NCI-H2029 treated with DMSO at 0.1 percent for 48 hours (cell line): ENCODE results near the gene HK2.
"Not testable (repeated sequence)": the region's sequence is repeated elsewhere in the genome, so short reads cannot be mapped to it uniquely, and the experiment has no call there.

Experiments
- DNase-seq: peaks from one replicate; lab custom pipeline; 2025; lab: John Stamatoyannopoulos, UW

The HK2 gene

DNA sequence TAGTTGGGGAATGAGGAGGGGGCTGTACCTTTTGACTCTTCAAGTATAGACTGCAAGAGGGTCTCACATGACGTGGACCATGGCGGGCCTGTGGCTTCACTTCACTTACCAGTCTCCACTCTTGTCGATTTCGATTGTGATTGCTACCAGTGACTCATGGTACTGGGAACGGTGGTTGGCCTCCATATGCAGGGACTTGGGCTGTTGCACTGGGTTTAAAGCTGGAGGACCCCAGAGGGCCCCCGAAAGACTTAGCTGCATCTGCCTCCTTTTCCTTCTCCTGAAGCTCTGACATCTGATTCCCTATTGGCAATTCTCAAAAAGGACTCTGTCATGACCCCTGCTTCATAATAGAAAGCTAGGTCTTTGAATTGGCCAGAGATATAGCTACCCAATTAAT lies 43.4 kb downstream of the HK2 start:
- DNase-seq: no peak

DNA sequence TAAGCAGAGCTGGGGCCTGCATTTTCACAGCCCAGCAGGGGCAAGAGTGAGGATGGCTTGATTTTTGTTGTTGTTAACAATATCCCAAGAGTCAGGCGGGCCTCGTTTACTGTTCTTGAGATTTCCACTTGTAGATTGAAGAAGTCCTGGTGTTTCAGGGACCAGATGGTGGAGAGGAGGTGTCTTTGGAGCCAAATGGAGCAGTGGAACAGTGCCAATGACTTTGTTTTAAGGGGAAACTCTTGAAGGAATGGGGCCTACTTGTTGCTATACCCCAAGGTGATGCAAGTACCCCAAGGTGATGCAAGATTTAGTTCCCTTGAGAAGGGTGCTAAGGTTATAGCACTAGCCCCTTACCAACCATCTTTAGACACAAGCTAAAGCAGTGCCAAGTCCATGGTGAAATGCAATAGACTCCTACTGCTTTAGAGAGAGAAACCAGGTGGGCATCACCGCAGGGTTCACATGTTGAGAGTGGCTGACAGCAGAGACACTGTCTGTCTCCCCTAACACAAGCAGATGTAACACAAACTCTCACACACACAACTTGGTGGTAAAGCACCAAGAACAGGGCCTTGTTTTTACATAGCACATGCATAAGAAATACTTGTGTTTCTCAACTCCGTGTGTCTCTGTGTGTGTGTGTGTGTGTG lies 44.0 kb downstream of the HK2 start:
- no peak for DNase-seq

DNA sequence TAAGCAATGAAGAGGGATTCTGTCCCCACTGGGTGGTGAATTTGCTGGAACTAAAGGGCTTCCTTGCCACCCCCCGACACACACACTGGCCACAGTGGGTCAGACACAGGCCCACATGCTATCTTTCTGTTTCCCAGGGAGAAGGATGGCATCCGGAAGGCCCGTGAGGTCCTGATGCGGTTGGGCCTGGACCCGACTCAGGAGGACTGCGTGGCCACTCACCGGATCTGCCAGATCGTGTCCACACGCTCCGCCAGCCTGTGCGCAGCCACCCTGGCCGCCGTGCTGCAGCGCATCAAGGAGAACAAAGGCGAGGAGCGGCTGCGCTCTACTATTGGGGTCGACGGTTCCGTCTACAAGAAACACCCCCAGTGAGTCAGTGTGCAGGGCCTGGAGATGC lies 44.6 kb downstream of the HK2 start:
- DNase-seq: no peak

DNA sequence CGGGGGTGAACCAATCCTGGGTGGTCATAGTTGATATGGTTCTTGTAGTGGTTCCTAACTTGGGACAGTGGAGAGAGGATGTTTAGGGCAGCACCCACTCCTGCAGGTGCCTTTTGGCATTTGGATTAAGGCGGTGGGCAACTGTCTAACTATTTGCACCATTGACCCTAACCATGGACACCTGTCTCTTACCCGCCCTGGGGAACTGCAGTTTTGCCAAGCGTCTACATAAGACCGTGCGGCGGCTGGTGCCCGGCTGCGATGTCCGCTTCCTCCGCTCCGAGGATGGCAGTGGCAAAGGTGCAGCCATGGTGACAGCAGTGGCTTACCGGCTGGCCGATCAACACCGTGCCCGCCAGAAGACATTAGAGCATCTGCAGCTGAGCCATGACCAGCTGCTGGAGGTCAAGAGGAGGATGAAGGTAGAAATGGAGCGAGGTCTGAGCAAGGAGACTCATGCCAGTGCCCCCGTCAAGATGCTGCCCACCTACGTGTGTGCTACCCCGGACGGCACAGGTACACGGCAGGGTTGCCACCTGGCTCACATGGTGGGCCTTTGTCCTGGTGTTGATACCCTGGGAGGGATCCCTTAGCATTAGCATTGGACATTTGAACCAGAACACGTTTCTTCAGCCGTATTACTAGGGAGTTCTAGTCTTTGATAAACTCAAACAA lies 46.3 kb downstream of the HK2 start:
- no peak for DNase-seq

DNA sequence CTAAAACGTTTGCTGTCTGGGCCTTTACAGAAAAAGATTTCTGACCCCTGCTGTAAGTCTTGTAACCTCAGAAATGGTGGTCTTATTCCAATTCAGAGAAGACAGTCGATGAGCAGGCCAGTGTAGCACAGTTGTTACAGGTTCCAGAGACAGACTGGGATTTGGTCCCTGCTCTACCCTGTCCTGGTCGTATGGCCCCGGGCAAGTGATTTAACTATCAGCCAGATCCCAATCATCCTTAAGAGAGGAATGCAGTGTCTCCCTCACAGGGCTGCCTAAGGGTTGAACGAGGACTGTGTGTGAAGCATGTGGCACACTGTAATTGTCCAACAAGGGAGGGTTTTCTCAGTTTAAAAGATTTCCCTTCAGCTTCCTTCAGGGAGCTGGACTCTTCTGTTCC lies 47.2 kb downstream of the HK2 start:
- DNase-seq: no peak

DNA sequence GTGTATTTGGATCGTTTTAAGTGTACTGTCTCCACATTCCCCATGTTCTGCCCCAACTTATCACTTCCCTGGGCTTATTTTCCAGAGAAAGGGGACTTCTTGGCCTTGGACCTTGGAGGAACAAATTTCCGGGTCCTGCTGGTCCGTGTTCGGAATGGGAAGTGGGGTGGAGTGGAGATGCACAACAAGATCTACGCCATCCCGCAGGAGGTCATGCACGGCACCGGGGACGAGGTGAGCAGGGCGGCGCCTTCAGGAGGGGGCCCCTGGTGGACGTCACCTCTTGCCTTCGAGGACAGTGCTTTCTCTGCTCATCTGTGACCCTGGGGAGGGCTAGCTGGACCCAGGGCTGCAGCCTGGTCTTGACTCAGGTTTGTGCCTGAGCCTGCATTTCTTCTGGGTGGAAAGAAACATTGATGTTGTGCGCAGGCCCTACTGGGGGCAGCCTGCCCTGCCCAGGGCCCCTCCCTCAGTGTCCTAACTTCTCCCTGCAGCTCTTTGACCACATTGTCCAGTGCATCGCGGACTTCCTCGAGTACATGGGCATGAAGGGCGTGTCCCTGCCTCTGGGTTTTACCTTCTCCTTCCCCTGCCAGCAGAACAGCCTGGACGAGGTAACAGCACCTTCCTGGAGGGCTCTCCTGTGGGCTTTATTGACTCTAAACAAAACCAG lies 47.8 kb downstream of the HK2 start:
- DNase-seq: no peak

DNA sequence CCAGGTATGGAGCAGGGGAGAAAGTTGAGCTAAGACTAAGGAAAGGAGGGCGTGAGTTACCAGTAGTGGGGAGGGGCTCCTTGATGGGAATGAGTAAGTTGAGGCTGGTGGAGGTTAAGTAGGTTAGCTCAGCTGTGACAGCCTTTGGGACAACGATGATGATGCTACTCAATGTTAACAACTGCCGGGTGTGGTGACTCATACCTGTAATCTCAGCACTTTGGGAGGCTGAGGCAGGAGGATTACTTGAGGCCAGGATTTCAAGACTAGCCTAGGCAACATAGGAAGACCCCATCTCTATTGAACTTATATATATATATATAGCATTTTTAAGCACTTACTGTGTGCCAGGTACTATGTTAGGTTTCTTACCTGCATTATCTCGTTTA lies 48.4 kb downstream of the HK2 start:
- no peak for DNase-seq

DNA sequence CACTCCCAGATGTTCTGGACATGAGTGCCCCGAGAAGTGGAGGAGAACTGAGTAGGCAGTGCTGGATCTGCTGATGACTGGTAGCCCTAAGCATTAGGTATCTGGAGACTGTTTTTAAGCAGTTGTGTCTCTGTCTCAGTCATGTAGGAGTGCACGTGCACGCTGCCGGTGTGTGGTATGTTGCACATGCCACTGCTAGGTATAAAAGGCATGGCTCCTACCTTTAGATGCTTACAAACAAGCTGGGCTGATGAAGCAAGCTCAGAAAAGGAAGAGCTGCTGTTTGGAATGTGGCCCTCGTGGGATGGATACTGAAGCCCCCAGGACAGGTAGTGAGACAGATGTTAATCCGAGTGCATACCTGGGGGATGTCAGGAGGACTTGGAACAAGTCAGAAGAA lies 49.1 kb downstream of the HK2 start:
- no peak for DNase-seq

DNA sequence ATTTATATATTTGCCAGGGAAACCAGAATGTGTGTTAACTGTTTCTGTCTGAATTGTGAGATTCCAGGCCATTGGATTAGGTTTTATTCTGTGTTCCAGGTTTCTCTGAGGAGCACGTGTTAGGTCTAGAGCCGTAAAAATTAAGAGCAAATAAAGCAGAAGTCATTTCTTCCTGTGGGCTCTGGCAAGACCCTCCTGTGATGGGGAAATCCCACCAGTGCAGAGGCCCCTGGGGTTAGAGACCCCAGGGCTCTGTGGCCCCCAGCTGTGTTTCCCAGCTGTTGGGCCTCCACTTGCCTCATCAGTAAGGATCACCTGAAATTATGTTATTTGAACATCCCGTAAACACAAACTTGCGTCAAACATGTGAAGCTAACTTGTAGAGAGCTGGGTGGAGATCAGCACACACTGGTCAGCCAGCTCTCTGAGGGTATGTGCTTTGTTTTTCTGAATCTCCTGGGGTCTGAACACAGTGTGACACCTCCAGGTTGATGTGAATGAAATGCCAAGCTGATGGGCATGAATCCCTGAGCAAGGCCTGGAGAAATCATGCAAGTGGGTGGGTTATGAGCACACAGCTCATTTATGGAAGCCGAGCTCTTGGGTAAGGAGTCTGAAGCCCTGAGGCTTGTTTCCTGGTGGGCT lies 50.3 kb downstream of the HK2 start:
- no peak for DNase-seq

DNA sequence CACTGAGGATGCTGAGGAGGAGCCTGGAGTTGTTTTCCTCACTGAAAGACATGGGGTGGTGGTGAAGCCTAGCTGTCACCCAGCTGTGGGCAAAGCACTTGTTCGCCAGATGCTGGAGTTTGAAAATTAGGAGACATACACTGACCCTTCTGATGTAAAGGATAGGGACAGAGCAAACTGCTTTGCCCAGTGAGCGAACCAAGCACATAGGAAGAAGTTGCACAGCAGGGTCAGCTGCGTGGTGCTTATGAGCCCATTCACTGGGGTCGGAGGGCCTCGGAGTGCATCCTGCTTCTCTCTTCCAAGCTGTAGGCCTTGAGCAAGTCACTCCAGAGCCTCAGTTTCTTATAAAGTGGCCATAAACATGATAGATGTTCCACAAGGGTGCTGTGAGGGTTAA lies 50.9 kb downstream of the HK2 start:
- DNase-seq: no peak

DNA sequence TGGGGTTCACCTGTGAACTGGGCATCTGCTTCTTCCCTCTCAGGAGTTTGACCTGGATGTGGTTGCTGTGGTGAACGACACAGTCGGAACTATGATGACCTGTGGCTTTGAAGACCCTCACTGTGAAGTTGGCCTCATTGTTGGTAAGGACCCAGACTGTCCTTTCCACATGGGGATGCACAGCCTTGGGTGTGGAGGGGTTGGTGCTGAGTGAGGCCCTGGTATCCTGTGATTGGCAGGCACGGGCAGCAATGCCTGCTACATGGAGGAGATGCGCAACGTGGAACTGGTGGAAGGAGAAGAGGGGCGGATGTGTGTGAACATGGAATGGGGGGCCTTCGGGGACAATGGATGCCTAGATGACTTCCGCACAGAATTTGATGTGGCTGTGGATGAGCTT lies 52.3 kb downstream of the HK2 start:
- DNase-seq: no peak

DNA sequence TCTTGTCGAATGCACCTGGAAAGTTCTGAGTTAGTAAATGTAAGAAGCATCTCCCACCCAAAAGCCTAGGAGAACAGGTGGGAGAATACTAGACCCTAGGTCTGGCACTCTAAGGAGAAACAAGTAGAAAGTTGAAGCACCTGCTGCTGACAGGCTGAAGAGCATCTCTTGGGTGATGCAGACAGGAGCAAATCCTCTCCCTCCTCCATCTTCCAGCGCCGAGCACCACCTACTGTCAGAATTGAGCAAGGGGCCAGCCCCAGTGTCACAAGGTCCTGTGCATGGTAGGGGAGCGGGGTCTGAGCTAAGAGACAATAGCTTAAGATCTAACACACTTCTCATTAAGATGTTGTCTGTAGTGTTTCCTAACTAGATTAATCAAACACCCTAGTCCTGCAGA lies 52.9 kb downstream of the HK2 start:
- no peak for DNase-seq

DNA sequence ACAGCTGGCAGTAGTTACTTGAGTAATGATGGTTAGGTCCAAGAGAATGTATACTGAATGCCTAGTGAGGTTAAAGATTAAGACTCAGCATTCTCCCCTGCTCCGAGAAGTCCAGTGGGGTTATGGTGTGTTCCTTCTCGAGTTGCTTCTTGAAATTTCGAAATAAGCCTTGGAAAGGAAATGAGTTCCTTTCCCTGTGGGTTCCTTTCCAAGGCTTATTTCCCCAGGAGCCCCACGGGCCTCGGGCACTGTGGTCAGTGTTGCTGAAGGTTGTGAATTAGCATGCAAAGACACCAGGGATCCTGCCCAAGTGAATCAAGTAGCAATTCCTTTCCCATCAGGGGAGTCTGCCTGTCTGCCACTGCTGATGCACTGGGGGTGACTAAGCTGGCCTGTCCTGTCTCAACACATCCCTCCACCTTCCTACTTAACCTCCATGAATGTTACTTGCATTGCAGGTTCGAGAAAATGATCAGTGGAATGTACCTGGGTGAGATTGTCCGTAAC lies 53.6 kb downstream of the HK2 start:
- DNase-seq: no peak

DNA sequence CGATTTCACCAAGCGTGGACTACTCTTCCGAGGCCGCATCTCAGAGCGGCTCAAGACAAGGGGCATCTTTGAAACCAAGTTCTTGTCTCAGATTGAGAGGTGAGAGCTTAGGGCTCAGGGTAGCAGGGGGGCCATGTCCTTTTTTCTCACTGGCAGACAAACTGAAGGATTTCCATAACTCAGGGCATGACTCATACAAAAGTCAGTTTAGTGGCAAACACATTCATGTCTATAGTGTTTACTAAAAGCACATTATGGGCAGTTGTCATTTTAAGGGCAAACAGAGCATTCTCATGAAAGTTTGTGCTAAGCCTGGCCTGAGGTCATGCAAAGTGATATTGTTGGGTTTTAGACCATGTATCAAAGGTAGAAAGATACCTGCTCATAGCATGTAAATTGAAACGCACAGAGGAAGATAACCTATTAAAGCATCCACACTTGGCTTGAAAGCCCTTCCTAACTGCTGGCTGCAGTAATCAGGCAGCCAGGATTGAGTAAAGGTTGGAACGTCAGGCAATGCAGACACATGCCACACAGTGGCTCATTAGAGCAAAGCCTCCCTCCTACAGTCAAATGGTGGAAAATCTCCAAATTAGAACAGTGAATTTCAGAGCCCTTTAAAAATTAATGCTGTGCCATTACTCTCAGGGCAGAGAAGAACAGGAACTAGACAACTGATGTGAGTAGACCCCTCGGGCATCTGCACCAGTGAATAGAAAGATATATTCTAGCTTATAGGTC lies 54.2 kb downstream of the HK2 start:
- no peak for DNase-seq

DNA sequence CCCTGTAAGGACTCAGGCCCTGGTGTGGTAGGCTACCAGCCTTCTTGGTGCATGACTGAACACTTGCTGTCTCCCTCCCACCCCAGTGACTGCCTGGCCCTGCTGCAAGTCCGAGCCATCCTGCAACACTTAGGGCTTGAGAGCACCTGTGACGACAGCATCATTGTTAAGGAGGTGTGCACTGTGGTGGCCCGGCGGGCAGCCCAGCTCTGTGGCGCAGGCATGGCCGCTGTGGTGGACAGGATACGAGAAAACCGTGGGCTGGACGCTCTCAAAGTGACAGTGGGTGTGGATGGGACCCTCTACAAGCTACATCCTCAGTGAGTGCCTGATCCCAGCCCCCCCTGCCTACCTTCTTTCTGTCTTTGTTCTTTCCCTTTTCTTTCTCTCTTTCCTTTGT lies 55.2 kb downstream of the HK2 start:
- DNase-seq: no peak

DNA sequence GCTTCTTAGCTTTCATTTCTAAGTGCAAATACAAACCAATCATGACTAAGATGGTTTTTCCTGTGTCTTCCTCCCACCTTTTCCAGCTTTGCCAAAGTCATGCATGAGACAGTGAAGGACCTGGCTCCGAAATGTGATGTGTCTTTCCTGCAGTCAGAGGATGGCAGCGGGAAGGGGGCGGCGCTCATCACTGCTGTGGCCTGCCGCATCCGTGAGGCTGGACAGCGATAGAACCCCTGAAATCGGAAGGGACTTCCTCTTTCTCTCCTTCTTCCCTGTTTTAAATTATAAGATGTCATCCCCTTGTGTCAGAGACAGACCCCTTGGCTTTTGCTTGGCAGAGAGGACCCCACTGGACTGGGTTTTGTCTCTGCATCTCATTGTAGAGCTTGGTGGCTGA lies 56.8 kb downstream of the HK2 start:
- DNase-seq: no peak

DNA sequence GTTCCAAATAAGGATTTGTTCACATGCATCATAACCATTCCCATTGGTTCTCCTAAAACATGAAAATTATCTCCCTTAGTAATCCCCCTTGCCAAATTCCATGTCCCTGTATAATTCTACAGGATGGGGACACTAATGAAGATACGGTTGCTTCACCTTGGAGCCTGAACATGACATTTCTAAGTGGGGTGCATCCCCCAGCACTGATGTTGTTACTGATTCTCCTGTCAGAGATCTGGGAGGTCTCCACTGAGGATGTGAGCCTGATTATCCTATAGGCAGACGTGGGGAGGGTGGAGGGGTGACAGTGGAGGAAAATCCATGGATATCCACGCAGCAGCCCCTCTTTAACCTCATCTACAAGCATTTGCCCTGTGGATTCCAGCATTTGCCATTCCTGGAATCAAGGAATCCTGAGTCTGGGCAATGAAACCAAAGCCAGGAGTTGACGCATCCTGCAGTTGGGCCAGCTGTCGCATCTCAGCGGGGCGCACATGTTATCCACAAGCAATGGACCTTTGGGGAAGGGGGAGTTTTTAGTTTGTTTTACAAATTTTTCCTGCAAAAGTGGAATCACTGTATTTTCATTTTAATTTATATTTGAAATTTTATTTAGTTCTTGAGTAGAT lies 57.3 kb downstream of the HK2 start:
- DNase-seq: no peak

DNA sequence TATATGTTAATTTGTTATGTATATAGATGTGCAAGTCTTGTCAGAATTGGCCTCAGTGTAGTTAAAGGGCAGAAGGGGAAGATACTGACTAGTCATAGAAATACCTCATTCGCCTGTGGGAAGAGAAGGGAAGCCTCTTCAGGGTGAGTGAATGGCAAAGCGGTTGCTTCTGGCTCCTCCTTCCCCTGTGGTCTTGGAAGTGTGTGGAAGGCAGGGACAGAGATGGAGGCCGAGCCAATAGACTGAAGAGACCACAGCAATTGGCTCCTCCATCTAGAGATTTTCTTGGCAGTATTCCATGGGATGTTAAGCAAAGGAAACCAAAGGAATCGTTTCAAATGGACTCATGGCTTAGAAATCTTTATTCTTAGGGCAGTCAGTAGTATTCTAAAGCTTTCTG lies 57.9 kb downstream of the HK2 start:
- DNase-seq: not testable (repeated sequence)

DNA sequence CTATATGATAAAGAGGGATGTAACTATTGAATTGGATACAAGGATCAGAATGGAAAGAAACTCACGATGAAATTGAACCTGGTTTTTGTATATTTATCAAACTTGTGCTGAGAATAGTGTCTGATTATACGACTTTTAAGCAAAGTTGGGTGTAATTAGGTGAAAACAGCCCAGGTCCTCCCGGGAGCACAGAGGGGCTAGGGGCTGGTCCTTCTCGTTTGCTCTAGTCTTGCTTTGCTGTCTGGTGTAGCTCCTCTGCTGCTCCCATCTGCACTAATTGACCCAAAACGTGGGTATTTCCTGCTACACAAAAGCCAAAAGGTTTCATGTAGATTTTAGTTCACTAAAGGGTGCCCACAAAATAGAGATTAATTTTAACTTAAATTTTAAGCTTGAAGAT lies 58.7 kb downstream of the HK2 start:
- no peak for DNase-seq

DNA sequence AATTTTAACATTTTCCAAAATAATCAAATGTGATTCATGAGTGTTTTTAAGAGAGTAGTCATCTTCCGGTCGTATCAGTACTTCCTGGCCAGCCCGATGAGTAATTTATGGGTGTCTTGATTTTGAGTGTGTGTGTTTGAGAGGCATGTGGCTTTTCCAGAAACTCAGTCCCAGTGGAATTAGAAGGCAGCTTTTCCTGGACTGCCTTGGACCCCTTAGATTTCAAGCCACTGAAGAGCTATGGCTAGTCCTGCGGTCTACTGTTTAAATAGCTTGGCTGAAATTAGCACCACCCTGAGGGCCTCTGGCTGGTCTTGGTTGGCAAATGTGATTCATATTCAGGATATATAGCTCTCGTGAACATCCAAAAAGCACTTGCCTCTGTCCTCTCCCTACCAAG lies 59.4 kb downstream of the HK2 start:
- no peak for DNase-seq

DNA sequence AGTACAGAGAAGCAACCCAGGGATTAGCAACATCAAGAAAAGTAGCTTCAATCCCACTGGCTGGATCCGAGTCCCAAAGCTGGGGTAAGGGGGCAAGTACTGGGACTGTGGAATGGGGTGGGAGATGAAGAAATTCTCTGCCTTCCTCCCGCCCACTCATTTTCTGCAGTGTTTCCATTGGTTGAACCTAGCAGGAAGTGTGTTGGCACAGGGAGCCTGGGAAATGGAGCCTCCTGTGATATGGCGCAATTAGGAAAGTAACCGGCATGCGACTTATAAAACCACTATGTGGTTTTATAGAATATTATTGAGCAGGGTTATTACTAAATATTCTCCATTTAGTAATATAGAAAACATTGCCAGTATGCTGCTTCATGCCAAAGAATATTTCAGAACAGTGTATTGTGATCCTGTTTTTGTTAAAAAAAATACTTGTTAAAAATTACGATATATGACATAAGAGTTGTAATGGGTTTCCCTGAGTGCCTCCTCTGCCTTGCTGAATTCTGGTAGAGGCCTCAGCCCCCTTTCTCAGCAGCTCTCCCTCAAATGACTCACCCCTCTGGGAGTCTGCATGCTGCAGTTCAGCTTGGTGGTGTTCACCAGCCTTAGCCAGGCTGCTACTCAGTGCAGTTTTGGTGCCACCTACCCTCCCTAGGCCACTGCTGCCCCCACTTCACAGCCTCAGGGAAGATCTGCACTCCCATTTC lies 60.5 kb downstream of the HK2 start:
- no peak for DNase-seq
